Endothelial cell of umbilical vein (primary cell): ENCODE data around the gene APCDD1L.

Experiments
- JUN ChIP-seq: IDR thresholded peaks from 2 replicates; pipeline ENCODE4 v1.6.1; 2011; ENCODE audit warnings: borderline replicate concordance, low read depth; ENCODE audit not compliant: insufficient read length, insufficient read depth
- POLR2A ChIP-seq: IDR thresholded peaks from 2 replicates; pipeline ENCODE4 v1.6.1; 2012; ENCODE audit warnings: low read depth, mild to moderate bottlenecking, control low read depth, low read length
- TF ChIP-seq, protein P1 (sequence below), 2 donors: IDR thresholded peaks; 1 replicate in 1 of 2; 2 replicates in 1 of 2; pipeline ENCODE4 v1.5.1; 2011; ENCODE audit warnings: low read length in 2 of 2, mild to moderate bottlenecking in 2 of 2, moderate library complexity in 2 of 2, control low read depth in 1 of 2, inconsistent platforms in 1 of 2, low read depth in 1 of 2; ENCODE audit not compliant: insufficient read depth in 1 of 2; ENCODE audit errors: extremely low read depth in 1 of 2

DNA sequence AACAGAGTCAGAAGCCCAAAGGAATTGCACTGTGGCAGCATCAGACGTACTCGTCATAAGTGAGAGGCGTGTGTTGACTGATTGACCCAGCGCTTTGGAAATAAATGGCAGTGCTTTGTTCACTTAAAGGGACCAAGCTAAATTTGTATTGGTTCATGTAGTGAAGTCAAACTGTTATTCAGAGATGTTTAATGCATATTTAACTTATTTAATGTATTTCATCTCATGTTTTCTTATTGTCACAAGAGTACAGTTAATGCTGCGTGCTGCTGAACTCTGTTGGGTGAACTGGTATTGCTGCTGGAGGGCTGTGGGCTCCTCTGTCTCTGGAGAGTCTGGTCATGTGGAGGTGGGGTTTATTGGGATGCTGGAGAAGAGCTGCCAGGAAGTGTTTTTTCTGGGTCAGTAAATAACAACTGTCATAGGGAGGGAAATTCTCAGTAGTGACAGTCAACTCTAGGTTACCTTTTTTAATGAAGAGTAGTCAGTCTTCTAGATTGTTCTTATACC is 70.4 kb downstream of the APCDD1L start:
- TF ChIP-seq, protein P1, sequence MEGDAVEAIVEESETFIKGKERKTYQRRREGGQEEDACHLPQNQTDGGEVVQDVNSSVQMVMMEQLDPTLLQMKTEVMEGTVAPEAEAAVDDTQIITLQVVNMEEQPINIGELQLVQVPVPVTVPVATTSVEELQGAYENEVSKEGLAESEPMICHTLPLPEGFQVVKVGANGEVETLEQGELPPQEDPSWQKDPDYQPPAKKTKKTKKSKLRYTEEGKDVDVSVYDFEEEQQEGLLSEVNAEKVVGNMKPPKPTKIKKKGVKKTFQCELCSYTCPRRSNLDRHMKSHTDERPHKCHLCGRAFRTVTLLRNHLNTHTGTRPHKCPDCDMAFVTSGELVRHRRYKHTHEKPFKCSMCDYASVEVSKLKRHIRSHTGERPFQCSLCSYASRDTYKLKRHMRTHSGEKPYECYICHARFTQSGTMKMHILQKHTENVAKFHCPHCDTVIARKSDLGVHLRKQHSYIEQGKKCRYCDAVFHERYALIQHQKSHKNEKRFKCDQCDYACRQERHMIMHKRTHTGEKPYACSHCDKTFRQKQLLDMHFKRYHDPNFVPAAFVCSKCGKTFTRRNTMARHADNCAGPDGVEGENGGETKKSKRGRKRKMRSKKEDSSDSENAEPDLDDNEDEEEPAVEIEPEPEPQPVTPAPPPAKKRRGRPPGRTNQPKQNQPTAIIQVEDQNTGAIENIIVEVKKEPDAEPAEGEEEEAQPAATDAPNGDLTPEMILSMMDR (IDR thresholded peaks at IDR 0.05; ENCODE audit: extremely low read depth in 1 of 2, insufficient read depth in 1 of 2, low read depth in 1 of 2, low read length in 2 of 2) = no peak
- TF ChIP-seq JUN (no peak), POLR2A (no peak)
